Panc1 (cell line): ENCODE data around the gene DIP2C. TPM values are rescaled to one million over a fixed set of nuclear protein-coding genes. Genes with fewer than 3 reads are reported as not detected.

Experiments
- ATAC-seq: fragments of 200-7000 bp; cut with Tn5 transposase; 2 replicates; pipeline ENCODE4 v1.9.1; 2020; ENCODE audit warnings: mild to moderate bottlenecking, moderate library complexity
- BruUV-seq: library from RNA; stranded (reverse); fragments of 400-500 nt; replicated peaks from 2 replicates; lab custom pipeline; 2021; lab: Mats Ljungman, UMichigan
- CTCF ChIA-PET: fragments of 300-600 bp; sonication (Branson Sonifier 250); formaldehyde crosslinking; loops from one replicate; lab custom pipeline; 2022; ENCODE audit warnings: antibody characterized with exemption; lab: Charles Lee
- POLR2A ChIA-PET: fragments of 300-600 bp; sonication (Branson Sonifier 250); formaldehyde crosslinking; loops from one replicate; lab custom pipeline; 2022; ENCODE audit warnings: antibody characterized with exemption; lab: Charles Lee
- DNase-seq: peaks from one replicate; pipeline ENCODE4 v3.0.0-alpha.2; 2010; ENCODE audit warnings: low read depth, low spot score
- H3K27ac ChIP-seq: 2 replicates; pipeline ENCODE4 v1.5.1; 2011; ENCODE audit warnings: mild to moderate bottlenecking, low read length, inconsistent platforms
- H3K27me3 ChIP-seq: fragments of 200-500 bp; sonication (Bioruptor generic); 2 replicates; pipeline ENCODE4 v1.6.0; 2014; ENCODE audit warnings: low read length, inconsistent platforms; ENCODE audit not compliant: control insufficient read depth, insufficient read depth
- H3K36me3 ChIP-seq: fragments of 200-500 bp; sonication (Bioruptor generic); 2 replicates; pipeline ENCODE4 v1.5.1; 2014; ENCODE audit warnings: inconsistent platforms, mild to moderate bottlenecking, low read length, moderate library complexity; ENCODE audit not compliant: control insufficient read depth, insufficient read depth
- H3K4me1 ChIP-seq: 2 replicates; pipeline ENCODE4 v1.5.1; 2011; ENCODE audit warnings: inconsistent platforms, mild to moderate bottlenecking, low read length, moderate library complexity; ENCODE audit not compliant: control insufficient read depth, insufficient read depth
- H3K4me3 ChIP-seq, 2 experiments: 2 replicates each; pipeline ENCODE4 v1.5.1; 2011 to 2012; ENCODE audit warnings: low read depth in 2 of 2, low read length in 2 of 2, mild to moderate bottlenecking in 2 of 2, inconsistent platforms in 1 of 2, moderate library complexity in 1 of 2
- H3K9me3 ChIP-seq: fragments of 200-500 bp; sonication (Bioruptor generic); 2 replicates; pipeline ENCODE4 v1.5.1; 2014; ENCODE audit warnings: low read depth, mild to moderate bottlenecking, inconsistent platforms, low read length, moderate library complexity; ENCODE audit not compliant: control insufficient read depth, insufficient read depth
- CTCF ChIP-seq: fragments of 450-650 bp; IDR thresholded peaks from 2 replicates; pipeline ENCODE4 v1.5.1; 2017; ENCODE audit warnings: mild to moderate bottlenecking
- POLR2AphosphoS5 ChIP-seq: IDR thresholded peaks from 2 replicates; pipeline ENCODE4 v1.6.1; 2012; ENCODE audit warnings: mild to moderate bottlenecking, low read depth, low read length, moderate library complexity
- REST ChIP-seq, 2 experiments: IDR thresholded peaks; 2 replicates each; pipeline ENCODE4 v1.6.1; 2011 to 2012; ENCODE audit warnings: low read depth in 2 of 2, control low read depth in 1 of 2, low read length in 1 of 2, mild to moderate bottlenecking in 1 of 2, moderate library complexity in 1 of 2; ENCODE audit not compliant: insufficient read depth in 1 of 2
- SIN3A ChIP-seq: IDR thresholded peaks from 2 replicates; pipeline ENCODE4 v1.6.1; 2012; ENCODE audit warnings: low read depth, mild to moderate bottlenecking, low read length, moderate library complexity, borderline replicate concordance; ENCODE audit not compliant: insufficient read depth
- TCF7L2 ChIP-seq: IDR thresholded peaks from 2 replicates; pipeline ENCODE4 v1.6.1; 2011; ENCODE audit warnings: mild to moderate bottlenecking, low read depth, low read length, inconsistent platforms
- in situ Hi-C: cut with HindIII; loops from 2 replicates; pipeline ENCODE4 v1.10.0; 2016; ENCODE audit warnings: low sequenced_read_pairs, low pct_unique_long_range_greater_than_20kb
- intact Hi-C: fragments of 100-400 bp; cut with micrococcal nuclease; formaldehyde crosslinking; loops from one replicate; pipeline ENCODE4 v1.10.0; 2022; ENCODE audit not compliant: unreplicated experiment
- total RNA-seq: library from RNA; stranded (reverse); gene quantifications from one replicate; pipeline ENCODE4 v1.2.1, GENCODE V29; 2021; ENCODE audit not compliant: unreplicated experiment

DIP2C gene
- total RNA-seq, 1 experiment from 2014 or later: 13.2 TPM

DNA sequence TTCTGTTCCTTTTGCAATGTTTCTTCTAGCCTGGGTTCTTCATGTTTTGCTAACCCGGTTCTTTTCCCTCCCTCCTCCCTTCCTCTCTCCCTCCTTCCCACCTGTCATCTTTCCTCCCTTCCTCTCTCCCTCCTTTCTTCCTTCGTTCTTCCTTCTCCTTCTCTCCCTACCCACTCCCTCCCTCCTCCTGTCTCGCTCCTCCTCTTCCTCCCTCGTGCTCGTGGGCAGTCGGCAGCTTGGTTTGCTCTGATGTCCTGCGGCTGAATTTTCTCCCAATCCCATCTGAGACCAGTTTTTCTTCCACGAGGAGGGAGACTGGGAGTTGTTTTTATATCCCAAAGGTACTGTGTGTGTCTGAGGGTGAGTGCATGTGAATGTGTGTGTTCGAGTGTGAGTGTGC, 43.6 kb upstream of the DIP2C start:
- BruUV-seq: no TSS peak
- H3K4me1 ChIP-seq: no peaks in the 10 kb centered on the region
- H3K4me3 ChIP-seq: 0 out of 4 replicates have a peak overlapping the region, but pooled peaks of 1 of the 2 experiments have one; percentile 2
- ChIA-PET CTCF (no interaction called here), POLR2A (no interaction called here)
- H3K27ac ChIP-seq: no peak overlapping the region
- H3K27me3 ChIP-seq: peaks cover 11% of the 10 kb centered on the region; the same call in 1 of the 2 replicates
- TF ChIP-seq REST (IDR thresholded peaks at IDR 0.05; ENCODE audit: insufficient read depth in 1 of 2, low read depth in 2 of 2, low read length in 1 of 2): no peak
- no peak for TF ChIP-seq POLR2AphosphoS5
- TF ChIP-seq TCF7L2: no peak
- no peak for TF ChIP-seq SIN3A
- no peak for TF ChIP-seq CTCF
- no peaks in the 10 kb centered on the region for H3K9me3 ChIP-seq
- DNase-seq: no peak
- H3K36me3 ChIP-seq: no peaks in the 10 kb centered on the region
- intact Hi-C loops (no loop called here), in situ Hi-C loops (no loop called here)
- ATAC-seq: no peak

- in situ Hi-C loops: no loop called here
- H3K4me3 ChIP-seq: no peak overlapping the region
- DNase-seq: no peak
- H3K36me3 ChIP-seq: no peaks in the 10 kb centered on the region
- TF ChIP-seq REST (IDR thresholded peaks at IDR 0.05; ENCODE audit: insufficient read depth in 1 of 2, low read depth in 2 of 2, low read length in 1 of 2) (no peak), CTCF (no peak)
- ATAC-seq: no peak
- CTCF ChIA-PET: no interaction called here
- H3K27me3 ChIP-seq: peaks cover 11% of the 10 kb centered on the region; the same call in 1 of the 2 replicates
- H3K4me1 ChIP-seq: no peaks in the 10 kb centered on the region
- H3K27ac ChIP-seq: no peak overlapping the region
- no peaks in the 10 kb centered on the region for H3K9me3 ChIP-seq
- intact Hi-C loops: no loop called here
- BruUV-seq: no TSS peak
- POLR2A ChIA-PET: no interaction called here
Observed at GRCh38 chr10:729213-729612, 39.7 kb upstream of the DIP2C start.
